ENCODE data around the gene RBPJ.

- no peak for TF ChIP-seq CTCF (IDR thresholded peaks at IDR 0.05; ENCODE audit: insufficient read depth, low read length, poor library complexity, severe bottlenecking)
- no peak for TF ChIP-seq EZH2phosphoT487 (conservative IDR thresholded peaks at IDR 0.05; ENCODE audit: low read length)
Measured at GRCh38 chr4:26281881-26282280, 38.9 kb upstream of the RBPJ start.
